ENCODE measurements around the gene PPFIA1.

The PPFIA1 gene

DNA sequence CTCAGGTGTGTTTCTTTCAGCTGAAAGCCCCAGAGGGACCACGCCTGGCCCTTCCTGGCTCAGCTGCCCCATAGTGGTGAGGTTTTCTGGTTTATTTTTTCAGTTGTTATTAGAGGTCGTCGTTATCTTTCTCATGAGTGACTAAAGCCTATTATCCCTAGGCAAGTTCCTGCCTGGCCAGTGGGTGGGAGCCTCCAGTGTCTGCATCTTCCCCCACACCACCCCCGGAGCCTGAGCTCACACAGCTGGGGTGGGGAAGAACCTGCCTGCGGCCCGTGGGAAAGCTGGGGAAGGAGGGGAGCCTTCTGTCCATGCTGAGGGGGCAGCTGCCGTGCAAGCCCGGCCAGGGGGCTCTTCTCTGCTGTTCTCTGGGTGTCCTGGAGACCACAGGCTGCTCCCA is 24.3 kb upstream of the PPFIA1 start:
- H3K9ac ChIP-seq (ENCODE audit: low read length): no peak overlapping the region
- H3K14ac ChIP-seq (ENCODE audit: low read length in 2 of 2): no peak overlapping the region
- no peaks in the 10 kb centered on the region for H3K9me3 ChIP-seq (ENCODE audit: control insufficient read depth, low read length)
- no peak overlapping the region for H2BK120ac ChIP-seq (ENCODE audit: low read depth, low read length)
- no peaks in the 10 kb centered on the region for H3K36me3 ChIP-seq (ENCODE audit: control insufficient read depth in 1 of 2, insufficient read depth in 2 of 2, low read depth in 1 of 2, low read length in 2 of 2)
- no peak overlapping the region for H4K91ac ChIP-seq (ENCODE audit: low read length)
- no peaks in the 10 kb centered on the region for H3K79me1 ChIP-seq (replicated peaks; ENCODE audit: low read length, poor library complexity, severe bottlenecking)
- peaks cover 20% of the 10 kb centered on the region for H3K4me1 ChIP-seq (ENCODE audit: control insufficient read depth, insufficient read depth, low read depth, low read length)
- H3K4me2 ChIP-seq (ENCODE audit: low read length, poor library complexity, severe bottlenecking): no peak overlapping the region
- no peak overlapping the region for H2AFZ ChIP-seq (ENCODE audit: low read depth, low read length)
- no peak overlapping the region for H3K27ac ChIP-seq (ENCODE audit: low read length, poor library complexity, severe bottlenecking)
- H2BK12ac ChIP-seq (ENCODE audit: low read length in 2 of 2): no peak overlapping the region
- H3K4ac ChIP-seq (ENCODE audit: low read depth in 1 of 2, low read length in 2 of 2): no peak overlapping the region
- no peak overlapping the region for H3K18ac ChIP-seq (ENCODE audit: low read depth in 1 of 2, low read length in 2 of 2)
- H2AK5ac ChIP-seq (ENCODE audit: low read length, severe bottlenecking): no peak overlapping the region
- peak overlapping the region in 1 of 2 experiments; percentile 9 for H3K23ac ChIP-seq (ENCODE audit: low read length in 2 of 2)
- H2BK5ac ChIP-seq (ENCODE audit: low read depth, low read length, poor library complexity, severe bottlenecking): no peak overlapping the region
- no peak overlapping the region for H4K8ac ChIP-seq (ENCODE audit: low read length)
- H3K27me3 ChIP-seq (ENCODE audit: control insufficient read depth in 1 of 2, insufficient read depth in 1 of 2, low read length in 2 of 2): no peaks in the 10 kb centered on the region
- H2BK15ac ChIP-seq (ENCODE audit: low read depth, poor library complexity, severe bottlenecking): no peak overlapping the region
- WGBS: 80% methylated on average over 7 of the region's 8 CpGs
- H3K4me3 ChIP-seq (ENCODE audit: insufficient read depth in 1 of 2, low read depth in 1 of 2, low read length in 2 of 2): no peak overlapping the region
- peak; percentile 12 for DNase-seq

DNA sequence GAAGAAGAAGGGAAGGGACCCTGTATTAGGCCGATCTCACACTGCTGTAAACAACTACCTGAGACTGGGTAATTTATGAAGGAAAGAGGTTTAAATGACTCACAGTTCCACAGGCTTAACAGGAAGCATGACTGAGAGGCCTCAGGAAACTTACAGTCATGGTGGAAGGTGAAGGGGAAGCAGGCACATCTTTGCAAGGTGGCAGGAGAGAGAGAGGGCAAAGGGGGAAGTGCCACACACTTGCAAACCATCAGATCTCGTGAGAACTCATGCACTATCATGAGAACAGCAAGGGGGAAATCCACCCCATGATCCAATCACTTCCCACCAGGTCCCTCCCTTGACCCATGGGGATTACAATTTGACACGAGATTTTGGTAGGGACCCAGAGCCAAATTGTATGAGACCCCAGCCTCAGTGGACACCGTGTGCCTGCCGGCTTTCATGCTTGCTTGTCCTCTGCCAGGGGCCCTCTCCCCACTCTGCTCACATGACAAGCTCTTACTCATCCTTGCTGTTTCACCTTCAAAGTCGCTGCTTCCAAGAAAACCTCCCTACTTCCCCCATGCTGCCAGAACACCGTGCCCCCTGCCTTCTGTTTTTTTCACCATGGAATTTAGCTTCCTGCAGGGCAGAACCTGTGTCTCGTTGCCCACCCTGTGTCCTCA is 23.3 kb upstream of the PPFIA1 start:
- Histone ChIP-seq H4K8ac (ENCODE audit: low read length) (no peak overlapping the region), H2BK15ac (ENCODE audit: low read depth, poor library complexity, severe bottlenecking) (no peak overlapping the region), H3K27me3 (ENCODE audit: control insufficient read depth in 1 of 2, insufficient read depth in 1 of 2, low read length in 2 of 2) (no peaks in the 10 kb centered on the region), H3K4ac (ENCODE audit: low read depth in 1 of 2, low read length in 2 of 2) (no peak overlapping the region), H3K4me1 (ENCODE audit: control insufficient read depth, insufficient read depth, low read depth, low read length) (peaks cover 26% of the 10 kb centered on the region), H3K18ac (ENCODE audit: low read depth in 1 of 2, low read length in 2 of 2) (peak overlapping the region in 1 of 2 experiments; percentile 16), H3K36me3 (ENCODE audit: control insufficient read depth in 1 of 2, insufficient read depth in 2 of 2, low read depth in 1 of 2, low read length in 2 of 2) (no peaks in the 10 kb centered on the region), H4K91ac (ENCODE audit: low read length) (no peak overlapping the region), H3K79me1 (replicated peaks; ENCODE audit: low read length, poor library complexity, severe bottlenecking) (no peaks in the 10 kb centered on the region), H2BK12ac (ENCODE audit: low read length in 2 of 2) (no peak overlapping the region), H3K9me3 (ENCODE audit: control insufficient read depth, low read length) (no peaks in the 10 kb centered on the region), H2AK5ac (ENCODE audit: low read length, severe bottlenecking) (no peak overlapping the region), H3K27ac (ENCODE audit: low read length, poor library complexity, severe bottlenecking) (no peak overlapping the region), H3K14ac (ENCODE audit: low read length in 2 of 2) (no peak overlapping the region), H3K23ac (ENCODE audit: low read length in 2 of 2) (no peak overlapping the region), H3K4me2 (ENCODE audit: low read length, poor library complexity, severe bottlenecking) (no peak overlapping the region), H2BK120ac (ENCODE audit: low read depth, low read length) (no peak overlapping the region), H3K9ac (ENCODE audit: low read length) (no peak overlapping the region), H3K4me3 (ENCODE audit: insufficient read depth in 1 of 2, low read depth in 1 of 2, low read length in 2 of 2) (no peak overlapping the region), H2AFZ (ENCODE audit: low read depth, low read length) (no peak overlapping the region), H2BK5ac (ENCODE audit: low read depth, low read length, poor library complexity, severe bottlenecking) (no peak overlapping the region)
- WGBS: 77% methylated on average over 8 of the region's 8 CpGs
- no peak for DNase-seq

DNA sequence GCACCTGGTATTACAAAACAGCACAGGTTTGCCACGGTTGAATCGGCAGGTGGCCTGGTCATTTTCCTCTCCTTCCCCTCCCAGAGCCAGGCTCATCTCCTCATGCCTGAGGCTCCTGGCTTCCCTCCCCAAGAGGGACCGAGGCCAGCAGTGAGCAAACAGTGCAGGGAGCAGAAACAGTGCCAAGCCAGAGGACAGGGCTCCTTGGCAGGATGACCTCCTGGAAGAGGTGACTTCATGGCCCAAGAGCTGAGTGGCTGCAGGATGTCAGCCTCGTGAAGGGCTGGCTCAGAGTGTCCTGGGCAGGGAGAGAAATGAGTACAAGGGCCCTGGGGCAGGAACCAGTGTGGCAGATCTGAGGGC is 22.8 kb upstream of the PPFIA1 start:
- Histone ChIP-seq H2BK5ac (ENCODE audit: low read depth, low read length, poor library complexity, severe bottlenecking) (no peak overlapping the region), H3K4me2 (ENCODE audit: low read length, poor library complexity, severe bottlenecking) (no peak overlapping the region), H3K4ac (ENCODE audit: low read depth in 1 of 2, low read length in 2 of 2) (no peak overlapping the region), H3K36me3 (ENCODE audit: control insufficient read depth in 1 of 2, insufficient read depth in 2 of 2, low read depth in 1 of 2, low read length in 2 of 2) (no peaks in the 10 kb centered on the region), H2AFZ (ENCODE audit: low read depth, low read length) (no peak overlapping the region), H2BK12ac (ENCODE audit: low read length in 2 of 2) (no peak overlapping the region), H3K4me1 (ENCODE audit: control insufficient read depth, insufficient read depth, low read depth, low read length) (peaks cover 27% of the 10 kb centered on the region), H3K9ac (ENCODE audit: low read length) (no peak overlapping the region), H2BK15ac (ENCODE audit: low read depth, poor library complexity, severe bottlenecking) (no peak overlapping the region), H2BK120ac (ENCODE audit: low read depth, low read length) (no peak overlapping the region), H2AK5ac (ENCODE audit: low read length, severe bottlenecking) (peak overlapping the region; percentile 47), H3K79me1 (replicated peaks; ENCODE audit: low read length, poor library complexity, severe bottlenecking) (no peaks in the 10 kb centered on the region), H4K91ac (ENCODE audit: low read length) (no peak overlapping the region), H4K8ac (ENCODE audit: low read length) (no peak overlapping the region), H3K14ac (ENCODE audit: low read length in 2 of 2) (no peak overlapping the region), H3K27ac (ENCODE audit: low read length, poor library complexity, severe bottlenecking) (no peak overlapping the region), H3K23ac (ENCODE audit: low read length in 2 of 2) (no peak overlapping the region), H3K27me3 (ENCODE audit: control insufficient read depth in 1 of 2, insufficient read depth in 1 of 2, low read length in 2 of 2) (no peaks in the 10 kb centered on the region), H3K18ac (ENCODE audit: low read depth in 1 of 2, low read length in 2 of 2) (peak overlapping the region in 1 of 2 experiments; percentile 16), H3K9me3 (ENCODE audit: control insufficient read depth, low read length) (no peaks in the 10 kb centered on the region), H3K4me3 (ENCODE audit: insufficient read depth in 1 of 2, low read depth in 1 of 2, low read length in 2 of 2) (no peak overlapping the region)
- 85% methylated on average over 4 of the region's 4 CpGs for WGBS
- DNase-seq: no peak

DNA sequence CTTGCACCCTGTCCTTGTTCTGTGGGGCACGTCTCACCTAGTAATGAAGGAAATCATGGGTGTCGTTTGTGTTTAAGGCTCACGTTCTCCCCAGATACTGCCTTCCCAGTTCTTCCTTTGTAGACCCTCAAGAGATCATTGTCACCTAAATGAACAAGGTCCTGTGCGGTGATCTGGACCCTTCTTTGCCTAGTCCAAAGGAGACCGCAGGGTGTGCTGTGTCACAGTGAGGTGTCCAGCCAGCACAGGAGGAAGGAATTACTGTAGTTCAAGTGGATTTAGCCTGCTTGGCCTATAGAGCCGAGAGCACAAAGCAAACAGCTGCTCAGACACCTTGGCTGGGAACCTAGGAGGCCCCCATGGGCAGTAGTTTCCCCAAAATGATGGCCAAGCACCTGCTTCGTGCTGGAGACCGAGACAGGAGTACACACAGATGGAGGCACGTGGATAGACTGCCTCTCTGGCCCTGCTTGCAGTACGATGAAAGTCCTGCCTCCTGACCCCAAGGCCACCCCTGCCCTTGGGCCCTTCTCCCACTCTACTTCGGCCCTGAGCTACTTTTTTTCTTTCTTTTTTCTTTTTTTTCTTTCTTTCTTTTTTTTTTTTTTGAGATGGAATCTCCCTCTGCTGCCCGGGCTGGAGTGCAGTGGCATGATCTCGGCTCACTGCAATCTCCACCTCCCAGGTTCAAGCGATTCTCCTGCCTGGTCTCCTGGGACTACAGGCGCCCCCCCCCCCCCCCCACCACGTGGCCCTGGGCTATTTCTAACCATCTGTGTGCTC is 19.4 kb upstream of the PPFIA1 start:
- no peak overlapping the region for H3K4ac ChIP-seq (ENCODE audit: low read depth in 1 of 2, low read length in 2 of 2)
- DNase-seq: no peak
- 87% methylated on average over 14 of the region's 16 CpGs for WGBS
- no peak overlapping the region for H3K14ac ChIP-seq (ENCODE audit: low read length in 2 of 2)
- no peaks in the 10 kb centered on the region for H3K79me1 ChIP-seq (replicated peaks; ENCODE audit: low read length, poor library complexity, severe bottlenecking)
- H3K4me3 ChIP-seq (ENCODE audit: insufficient read depth in 1 of 2, low read depth in 1 of 2, low read length in 2 of 2): no peak overlapping the region
- H2BK120ac ChIP-seq (ENCODE audit: low read depth, low read length): no peak overlapping the region
- H2AK5ac ChIP-seq (ENCODE audit: low read length, severe bottlenecking): peak overlapping the region; percentile 30
- H2BK12ac ChIP-seq (ENCODE audit: low read length in 2 of 2): no peak overlapping the region
- H3K9me3 ChIP-seq (ENCODE audit: control insufficient read depth, low read length): no peaks in the 10 kb centered on the region
- no peak overlapping the region for H3K18ac ChIP-seq (ENCODE audit: low read depth in 1 of 2, low read length in 2 of 2)
- no peak overlapping the region for H4K8ac ChIP-seq (ENCODE audit: low read length)
- H3K4me2 ChIP-seq (ENCODE audit: low read length, poor library complexity, severe bottlenecking): no peak overlapping the region
- H4K91ac ChIP-seq (ENCODE audit: low read length): no peak overlapping the region
- H3K27ac ChIP-seq (ENCODE audit: low read length, poor library complexity, severe bottlenecking): no peak overlapping the region
- H3K36me3 ChIP-seq (ENCODE audit: control insufficient read depth in 1 of 2, insufficient read depth in 2 of 2, low read depth in 1 of 2, low read length in 2 of 2): no peaks in the 10 kb centered on the region
- H3K9ac ChIP-seq (ENCODE audit: low read length): no peak overlapping the region
- no peak overlapping the region for H2AFZ ChIP-seq (ENCODE audit: low read depth, low read length)
- H3K4me1 ChIP-seq (ENCODE audit: control insufficient read depth, insufficient read depth, low read depth, low read length): peaks cover 16% of the 10 kb centered on the region
- no peak overlapping the region for H3K23ac ChIP-seq (ENCODE audit: low read length in 2 of 2)
- no peak overlapping the region for H2BK5ac ChIP-seq (ENCODE audit: low read depth, low read length, poor library complexity, severe bottlenecking)
- H2BK15ac ChIP-seq (ENCODE audit: low read depth, poor library complexity, severe bottlenecking): no peak overlapping the region
- peaks cover 0 to 2% of the 10 kb centered on the region in 2 experiments for H3K27me3 ChIP-seq (ENCODE audit: control insufficient read depth in 1 of 2, insufficient read depth in 1 of 2, low read length in 2 of 2)

Measured in mesenchymal stem cell (in vitro differentiated cells and primary cell).